WTC11 (cell line): ENCODE data around the gene HPCAL1. TPM values are rescaled to one million over a fixed set of nuclear protein-coding genes. Genes with fewer than 3 reads are reported as not detected.

Experiments used
- ATAC-seq: fragments of 200-7000 bp; cut with Tn5 transposase; 2 replicates; pipeline ENCODE4 v1.10.0; 2021; ENCODE audit warnings: mild to moderate bottlenecking, moderate library complexity
- CTCF ChIA-PET: fragments of 300-600 bp; sonication (Branson Sonifier 250); formaldehyde crosslinking; loops from one replicate; lab custom pipeline; 2021; ENCODE audit warnings: antibody characterized with exemption; lab: Charles Lee
- POLR2A ChIA-PET: fragments of 350-600 bp; sonication (Branson Sonifier 250); formaldehyde crosslinking; loops from one replicate; lab custom pipeline; 2021; ENCODE audit warnings: antibody characterized with exemption; lab: Charles Lee
- DNase-seq: peaks from one replicate; pipeline ENCODE4 v3.0.0; 2021; ENCODE audit warnings: low spot score
- H3K27ac Mint-ChIP-seq: 2 replicates; pipeline ENCODE4 v1.8.0; 2021; ENCODE audit warnings: mixed read lengths
- H3K27me3 Mint-ChIP-seq: 2 replicates; pipeline ENCODE4 v1.8.0; 2021; ENCODE audit warnings: low read depth, mild to moderate bottlenecking, moderate library complexity, mixed read lengths
- H3K36me3 Mint-ChIP-seq: 2 replicates; pipeline ENCODE4 v1.8.0; 2021; ENCODE audit warnings: mixed read lengths
- H3K4me1 Mint-ChIP-seq: 2 replicates; pipeline ENCODE4 v1.8.0; 2022; ENCODE audit warnings: mixed read lengths
- H3K4me3 Mint-ChIP-seq: 2 replicates; pipeline ENCODE4 v1.8.0; 2021; ENCODE audit warnings: mild to moderate bottlenecking, moderate library complexity, mixed read lengths
- H3K9me3 Mint-ChIP-seq: 2 replicates; pipeline ENCODE4 v1.8.0; 2021; ENCODE audit warnings: mixed read lengths
- ARID4B ChIP-seq: sonication (generic); formaldehyde crosslinking; IDR thresholded peaks from 2 replicates; pipeline ENCODE4 v1.8.0; 2023; ENCODE audit warnings: missing genetic modification reagents, mild to moderate bottlenecking, borderline replicate concordance
- ATF3 ChIP-seq: sonication (generic); formaldehyde crosslinking; conservative IDR thresholded peaks from 2 replicates; pipeline ENCODE4 v1.8.1; 2022; ENCODE audit warnings: mild to moderate bottlenecking, missing genetic modification reagents
- ATF6 ChIP-seq: sonication (generic); formaldehyde crosslinking; IDR thresholded peaks from 2 replicates; pipeline ENCODE4 v1.8.1; 2023; ENCODE audit warnings: mild to moderate bottlenecking, missing genetic modification reagents
- CREB1 ChIP-seq: sonication (generic); formaldehyde crosslinking; IDR thresholded peaks from 2 replicates; pipeline ENCODE4 v1.8.0; 2023; ENCODE audit warnings: mild to moderate bottlenecking, missing genetic modification reagents
- CTCF ChIP-seq: fragments of 200-600 bp; IDR thresholded peaks from 2 replicates; pipeline ENCODE4 v1.8.0; 2022; ENCODE audit warnings: antibody characterized with exemption
- E2F4 ChIP-seq: sonication (generic); formaldehyde crosslinking; IDR thresholded peaks from 2 replicates; pipeline ENCODE4 v1.8.1; 2022; ENCODE audit warnings: low read depth, mild to moderate bottlenecking, moderate library complexity, missing genetic modification reagents, borderline replicate concordance
- ERG ChIP-seq: fragments of 250-450 bp; sonication (Bioruptor Pico); IDR thresholded peaks from 2 replicates; pipeline ENCODE4 v1.8.0; 2021; ENCODE audit warnings: mild to moderate bottlenecking
- ETV6 ChIP-seq: sonication (generic); formaldehyde crosslinking; IDR thresholded peaks from 2 replicates; pipeline ENCODE4 v1.8.1; 2022; ENCODE audit warnings: mild to moderate bottlenecking, missing genetic modification reagents
- FOXK1 ChIP-seq: sonication (generic); formaldehyde crosslinking; IDR thresholded peaks from 2 replicates; pipeline ENCODE4 v1.8.0; 2022; ENCODE audit warnings: mild to moderate bottlenecking, moderate library complexity, missing genetic modification reagents
- FOXP1 ChIP-seq: sonication (generic); formaldehyde crosslinking; IDR thresholded peaks from 2 replicates; pipeline ENCODE4 v1.8.0; 2022; ENCODE audit warnings: missing genetic modification reagents, mild to moderate bottlenecking, moderate library complexity, borderline replicate concordance
- IRF1 ChIP-seq: sonication (generic); formaldehyde crosslinking; IDR thresholded peaks from 2 replicates; pipeline ENCODE4 v1.8.0; 2023; ENCODE audit warnings: missing genetic modification reagents
- IRF2 ChIP-seq: sonication (generic); formaldehyde crosslinking; IDR thresholded peaks from 2 replicates; pipeline ENCODE4 v1.8.0; 2022; ENCODE audit warnings: low read depth, missing genetic modification reagents, borderline replicate concordance
- JAZF1 ChIP-seq: fragments of 250-450 bp; sonication (Bioruptor Pico); IDR thresholded peaks from 2 replicates; pipeline ENCODE4 v1.9.0; 2021; ENCODE audit warnings: moderate library complexity, mild to moderate bottlenecking, inconsistent platforms
- JUN ChIP-seq: sonication (generic); formaldehyde crosslinking; IDR thresholded peaks from 2 replicates; pipeline ENCODE4 v1.8.0; 2023; ENCODE audit warnings: mild to moderate bottlenecking, missing genetic modification reagents
- MYBL2 ChIP-seq: sonication (generic); formaldehyde crosslinking; IDR thresholded peaks from 2 replicates; pipeline ENCODE4 v1.8.1; 2023; ENCODE audit warnings: mild to moderate bottlenecking, moderate library complexity, missing genetic modification reagents
- OVOL2 ChIP-seq: fragments of 250-450 bp; sonication (Bioruptor Pico); IDR thresholded peaks from 2 replicates; pipeline ENCODE4 v1.9.0; 2021; ENCODE audit warnings: mild to moderate bottlenecking, borderline replicate concordance
- ZNF232 ChIP-seq: sonication (generic); formaldehyde crosslinking; IDR thresholded peaks from 2 replicates; pipeline ENCODE4 v1.8.0; 2022; ENCODE audit warnings: mild to moderate bottlenecking, missing genetic modification reagents
- ZNF416 ChIP-seq: fragments of 250-450 bp; sonication (Bioruptor Pico); IDR thresholded peaks from 2 replicates; pipeline ENCODE4 v1.9.0; 2021; ENCODE audit warnings: mild to moderate bottlenecking, inconsistent platforms
- total RNA-seq: library from RNA; stranded (reverse); gene quantifications from 3 replicates; pipeline ENCODE4 v1.2.3, GENCODE V29; 2021

The HPCAL1 gene
- total RNA-seq, 1 experiment from 2014 or later: 11.8 TPM

GRCh38 chr2:10330700-10331026 lies 28.0 kb downstream of the HPCAL1 start (continued):
- TF ChIP-seq ETV6 (CRISPR knock-in tag): no peak

GRCh38 chr2:10331027-10331701 lies 28.5 kb downstream of the HPCAL1 start:
- Mint-ChIP-seq H3K36me3 (peaks cover 10% of the 10 kb centered on the region), H3K27me3 (no peaks in the 10 kb centered on the region), H3K27ac (no peak overlapping the region; the same call in 1 of the 2 replicates)
- TF ChIP-seq ZNF416: no peak
- TF ChIP-seq ZNF232: no peak
- no peak for TF ChIP-seq ERG (CRISPR knock-in tag)
- no peak for TF ChIP-seq ARID4B
- TF ChIP-seq CREB1 (CRISPR knock-in tag): no peak
- TF ChIP-seq ATF6 (CRISPR knock-in tag): no peak
- no peak for TF ChIP-seq CTCF
- no peak for TF ChIP-seq IRF1
- no peak for TF ChIP-seq OVOL2 (CRISPR knock-in tag)
- no peak for TF ChIP-seq FOXK1 (CRISPR knock-in tag)
- no peak for TF ChIP-seq FOXP1 (CRISPR knock-in tag)
- TF ChIP-seq JAZF1 (CRISPR knock-in tag): no peak
- TF ChIP-seq IRF2 (CRISPR knock-in tag): no peak
- no peak for TF ChIP-seq JUN (CRISPR knock-in tag)
- TF ChIP-seq E2F4: no peak
- no peak for TF ChIP-seq ATF3 (CRISPR knock-in tag)
- TF ChIP-seq MYBL2 (CRISPR knock-in tag): no peak
- TF ChIP-seq, all 79 proteins: peak for 0
- ChIA-PET CTCF (interaction anchor here (1.0 to 2.0 kb wide), 5 partner anchors 14 to 104 kb away, joined by 3 to 13 read pairs (median 6); partner anchors contain the start of gene HPCAL1), POLR2A (interaction anchor here (0.8 kb wide), 1 partner anchor 215 kb away, joined by 5 read pairs; no protein-coding TSS in a partner anchor)
- DNase-seq (peak; percentile 42), ATAC-seq (peak; percentile 46)
- Mint-ChIP-seq H3K4me3 (no peak overlapping the region), H3K4me1 (peaks cover 64% of the 10 kb centered on the region), H3K9me3 (peaks cover 13% of the 10 kb centered on the region)
